ENCODE data around the gene HIVEP2.
"Not testable (repeated sequence)": the region's sequence is repeated elsewhere in the genome, so short reads cannot be mapped to it uniquely, and the experiment has no call there.

The HIVEP2 gene, protein sequence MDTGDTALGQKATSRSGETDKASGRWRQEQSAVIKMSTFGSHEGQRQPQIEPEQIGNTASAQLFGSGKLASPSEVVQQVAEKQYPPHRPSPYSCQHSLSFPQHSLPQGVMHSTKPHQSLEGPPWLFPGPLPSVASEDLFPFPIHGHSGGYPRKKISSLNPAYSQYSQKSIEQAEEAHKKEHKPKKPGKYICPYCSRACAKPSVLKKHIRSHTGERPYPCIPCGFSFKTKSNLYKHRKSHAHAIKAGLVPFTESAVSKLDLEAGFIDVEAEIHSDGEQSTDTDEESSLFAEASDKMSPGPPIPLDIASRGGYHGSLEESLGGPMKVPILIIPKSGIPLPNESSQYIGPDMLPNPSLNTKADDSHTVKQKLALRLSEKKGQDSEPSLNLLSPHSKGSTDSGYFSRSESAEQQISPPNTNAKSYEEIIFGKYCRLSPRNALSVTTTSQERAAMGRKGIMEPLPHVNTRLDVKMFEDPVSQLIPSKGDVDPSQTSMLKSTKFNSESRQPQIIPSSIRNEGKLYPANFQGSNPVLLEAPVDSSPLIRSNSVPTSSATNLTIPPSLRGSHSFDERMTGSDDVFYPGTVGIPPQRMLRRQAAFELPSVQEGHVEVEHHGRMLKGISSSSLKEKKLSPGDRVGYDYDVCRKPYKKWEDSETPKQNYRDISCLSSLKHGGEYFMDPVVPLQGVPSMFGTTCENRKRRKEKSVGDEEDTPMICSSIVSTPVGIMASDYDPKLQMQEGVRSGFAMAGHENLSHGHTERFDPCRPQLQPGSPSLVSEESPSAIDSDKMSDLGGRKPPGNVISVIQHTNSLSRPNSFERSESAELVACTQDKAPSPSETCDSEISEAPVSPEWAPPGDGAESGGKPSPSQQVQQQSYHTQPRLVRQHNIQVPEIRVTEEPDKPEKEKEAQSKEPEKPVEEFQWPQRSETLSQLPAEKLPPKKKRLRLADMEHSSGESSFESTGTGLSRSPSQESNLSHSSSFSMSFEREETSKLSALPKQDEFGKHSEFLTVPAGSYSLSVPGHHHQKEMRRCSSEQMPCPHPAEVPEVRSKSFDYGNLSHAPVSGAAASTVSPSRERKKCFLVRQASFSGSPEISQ (N-terminal part only)

DNA sequence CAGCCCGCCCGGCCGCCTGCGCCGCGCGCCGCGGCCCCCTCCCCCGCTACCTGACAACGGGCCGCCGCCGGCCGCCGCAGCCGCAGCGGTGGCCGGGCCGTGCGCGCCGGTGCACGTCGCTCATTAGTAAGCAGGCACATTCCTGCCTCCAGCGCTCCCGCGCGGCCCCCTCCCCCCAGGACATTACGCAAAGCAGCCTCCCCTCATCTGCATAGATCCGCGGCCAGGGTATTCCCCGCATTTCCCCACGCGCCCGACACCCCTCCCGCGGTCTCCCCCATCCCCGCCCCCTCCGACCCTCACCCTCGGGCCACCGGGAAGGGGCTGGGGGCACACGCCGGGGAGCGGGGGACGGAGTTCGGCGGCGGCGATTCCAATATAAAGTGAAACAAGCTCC lies at the start of gene HIVEP2:
Gene HIVEP2, minus strand, starts transcription at position 128 of the 397 bp plus-strand sequence. CDS start 170,438 bp downstream, outside the sequence.
- peak; percentile 85 for DNase-seq

DNA sequence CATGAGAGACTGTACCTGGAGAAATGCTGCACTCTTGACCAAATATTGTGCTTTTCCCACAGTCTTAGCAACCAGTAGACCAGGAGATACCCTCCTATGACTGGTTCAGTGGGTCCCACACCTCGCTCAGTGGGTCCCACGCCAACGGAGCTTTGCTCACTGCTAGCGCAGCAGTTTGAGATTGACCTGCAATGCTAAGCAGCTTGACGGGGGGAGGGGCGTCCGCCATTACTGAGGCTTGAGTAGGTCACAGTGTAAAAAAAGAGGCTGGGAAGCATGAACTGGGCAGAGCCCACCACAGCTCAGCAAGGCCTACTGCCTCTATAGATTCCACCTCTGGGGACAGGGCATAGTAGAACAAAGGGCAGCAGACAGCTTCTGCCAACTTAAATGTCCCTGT lies 49.0 kb upstream of the HIVEP2 start:
- DNase-seq: no peak

DNA sequence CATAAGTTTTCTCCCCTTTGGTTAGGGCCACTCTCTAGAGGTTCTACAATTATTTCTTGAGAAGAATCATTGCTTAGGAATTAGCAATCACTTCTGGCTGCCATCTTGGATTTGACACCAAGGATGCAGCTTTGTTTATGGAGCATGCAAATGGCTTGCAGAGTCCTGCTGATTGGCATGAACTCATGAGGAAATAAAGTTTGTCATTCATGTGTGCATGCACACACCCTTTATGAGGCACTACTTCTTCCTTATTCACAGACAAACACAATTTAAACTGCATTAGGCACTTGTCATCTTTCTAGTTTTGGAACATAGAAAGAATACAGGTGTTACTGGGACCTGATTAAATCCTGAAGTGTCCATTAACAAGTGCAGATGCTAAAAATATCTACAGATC lies 42.5 kb upstream of the HIVEP2 start:
- DNase-seq: no peak

DNA sequence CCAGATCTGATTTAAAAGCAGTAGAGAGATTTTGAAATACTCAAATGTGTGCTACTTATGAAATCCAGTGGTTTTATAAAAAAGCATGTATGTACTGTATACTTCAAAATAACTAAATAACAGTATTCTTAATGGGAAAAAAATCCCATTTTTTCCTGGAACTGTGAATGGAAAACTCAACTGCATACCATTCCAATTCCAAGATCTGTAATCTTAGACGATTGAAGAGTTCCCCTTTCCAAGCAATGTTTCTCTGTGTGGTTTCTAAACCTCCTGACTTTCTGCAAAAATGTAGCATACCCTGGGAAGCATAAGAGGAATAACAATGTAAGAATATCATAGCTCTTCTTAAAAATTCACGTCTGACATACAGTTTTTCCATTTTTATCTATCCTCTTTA lies 40.3 kb upstream of the HIVEP2 start:
- DNase-seq: peak; percentile 27

DNA sequence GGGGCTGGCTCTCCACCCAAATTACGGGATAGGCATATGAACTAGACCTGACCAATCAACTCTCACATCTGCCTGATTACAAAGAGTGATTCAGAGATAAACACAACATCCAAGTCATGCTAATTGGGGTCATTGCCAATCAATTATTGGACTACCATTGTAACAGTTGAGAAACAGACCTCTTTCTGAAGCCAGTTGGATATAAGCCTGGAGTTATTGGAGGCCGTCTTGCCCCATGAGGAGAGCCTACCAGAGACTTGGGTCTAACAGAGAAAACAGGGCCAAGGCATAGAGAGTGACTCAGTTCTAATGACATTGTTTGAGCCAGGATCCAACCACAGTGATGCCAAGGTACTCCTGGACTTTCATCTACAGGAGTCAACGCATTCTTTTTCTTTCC lies 39.4 kb upstream of the HIVEP2 start:
- no peak for DNase-seq

DNA sequence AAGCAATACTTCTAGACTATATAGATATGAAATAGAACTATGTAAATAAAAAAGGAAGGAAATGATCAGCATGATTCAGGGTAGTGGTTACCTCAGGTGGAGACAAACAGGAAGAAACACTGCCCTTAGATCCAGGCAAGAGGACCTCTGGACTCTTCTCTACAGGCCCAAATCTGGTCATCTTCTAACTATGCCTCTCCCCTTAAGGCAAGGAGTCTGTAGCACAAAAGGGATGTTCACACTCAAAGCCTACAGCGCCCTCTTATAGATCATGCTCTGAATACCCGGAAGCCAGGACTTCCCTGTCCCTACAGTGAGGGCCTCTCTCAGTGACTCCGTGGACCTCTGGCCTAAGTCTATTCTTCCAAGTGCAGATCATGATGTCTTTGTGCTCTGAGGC lies 30.4 kb upstream of the HIVEP2 start:
- DNase-seq: no peak

DNA sequence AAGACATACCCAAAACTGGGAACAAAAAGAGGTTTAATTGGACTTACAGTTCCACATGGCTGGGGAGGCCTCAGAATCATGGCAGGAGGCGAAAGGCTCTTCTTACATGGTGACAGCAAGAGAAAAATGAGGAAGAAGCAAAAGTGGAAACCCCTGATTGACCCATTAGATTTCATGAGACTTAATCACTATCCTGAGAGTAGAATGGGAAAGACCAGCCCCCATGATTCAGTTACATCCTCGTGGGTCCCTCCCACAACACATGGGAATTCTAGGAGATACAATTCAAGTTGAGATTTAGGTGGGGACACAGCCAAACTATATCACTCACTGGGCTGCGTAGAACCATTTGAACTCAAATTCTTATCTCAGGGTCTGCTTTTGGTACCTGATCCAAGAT lies 26.0 kb upstream of the HIVEP2 start:
- not testable (repeated sequence) for DNase-seq

DNA sequence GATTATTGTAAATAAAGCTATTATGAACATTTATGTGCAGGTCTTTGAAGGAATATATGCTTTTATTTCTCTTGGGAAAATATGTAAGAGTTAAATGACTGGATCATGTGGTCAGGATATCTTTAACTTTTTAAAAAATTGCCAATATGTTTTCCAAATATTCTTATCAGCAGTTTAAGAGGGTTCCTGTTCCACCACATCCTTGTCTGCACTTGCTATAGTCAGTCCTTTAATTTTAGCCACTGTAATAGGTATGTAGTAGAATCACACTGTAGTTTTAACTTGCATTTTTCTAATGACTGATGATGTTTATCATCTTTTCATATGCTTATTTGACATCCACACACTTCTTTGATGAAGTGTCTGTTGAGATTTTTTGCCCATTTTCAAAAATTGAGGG lies 23.6 kb upstream of the HIVEP2 start:
- no peak for DNase-seq

DNA sequence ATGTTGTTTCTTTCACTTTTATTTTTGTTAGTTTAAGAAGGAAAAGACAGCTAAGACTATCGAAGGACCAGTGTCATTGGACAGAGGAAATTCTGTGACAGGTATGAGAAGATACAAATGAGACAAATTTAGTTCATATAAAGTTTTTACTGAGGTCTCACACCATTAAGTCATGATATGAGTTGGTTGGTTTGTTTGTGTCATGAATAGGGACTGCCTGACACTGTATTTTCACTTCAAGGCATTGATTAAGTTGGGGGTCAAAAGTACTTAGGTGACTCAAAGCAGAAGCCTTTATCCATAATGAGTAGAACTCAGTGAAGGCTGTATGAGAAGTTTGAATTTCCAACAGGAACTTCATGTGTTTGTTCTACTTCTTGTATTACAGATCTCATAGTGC lies 21.3 kb upstream of the HIVEP2 start:
- no peak for DNase-seq

DNA sequence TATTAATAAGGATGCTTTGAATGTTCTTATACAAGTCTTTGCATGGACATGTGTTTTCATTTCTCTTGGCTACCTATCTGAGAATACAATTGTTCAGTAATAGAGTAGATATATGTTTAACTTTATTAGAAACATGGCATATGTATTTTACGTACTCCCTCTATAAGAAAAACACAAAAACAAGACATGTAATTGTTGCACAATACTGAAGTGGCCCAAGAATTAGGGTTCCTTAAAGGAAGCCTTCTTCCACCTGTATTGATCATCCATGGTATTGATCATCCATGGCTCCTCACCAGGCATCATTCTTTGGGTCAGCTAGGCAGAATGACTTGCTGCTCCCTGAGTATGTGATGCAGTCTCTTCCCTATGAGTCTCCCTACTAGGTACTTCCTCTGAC lies 20.2 kb upstream of the HIVEP2 start:
- no peak for DNase-seq

DNA sequence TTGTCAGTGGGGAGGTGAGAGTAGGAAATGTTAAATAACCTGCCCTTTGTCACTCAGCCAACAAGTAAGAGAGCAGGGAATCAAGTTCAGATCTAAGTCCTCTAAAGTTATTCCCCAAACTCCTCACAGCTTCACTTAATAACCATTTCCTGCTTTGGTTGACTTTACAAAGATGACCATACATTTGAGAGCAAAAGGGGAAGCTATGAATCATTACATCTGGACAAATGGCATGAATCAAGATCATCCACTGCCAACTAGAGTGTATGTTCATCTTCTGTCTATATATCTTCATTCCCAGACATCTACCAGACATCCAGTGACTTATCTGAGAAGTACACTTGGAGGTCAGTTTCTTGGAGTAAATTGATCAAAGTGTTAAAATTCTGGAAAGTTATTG lies 15.1 kb upstream of the HIVEP2 start:
- DNase-seq: peak; percentile 62

DNA sequence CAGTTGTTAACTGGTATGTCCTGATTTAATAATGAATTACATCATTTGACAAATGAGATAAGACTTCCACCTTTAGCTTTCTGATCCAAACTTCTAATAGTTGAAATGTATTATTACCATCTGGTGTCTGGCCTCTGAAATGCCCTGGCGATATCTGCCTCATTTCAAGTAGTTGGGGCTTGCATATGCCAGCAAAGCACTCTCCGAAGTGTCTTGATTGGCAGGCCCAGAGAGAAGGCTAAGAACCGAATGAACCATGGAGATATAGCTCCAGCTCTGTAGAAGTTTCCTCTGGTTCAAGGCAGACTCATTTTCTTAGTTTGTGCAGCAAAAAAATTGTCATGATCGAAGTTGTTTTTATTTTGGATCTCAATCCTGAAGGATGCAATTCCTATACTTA lies 13.4 kb upstream of the HIVEP2 start:
- no peak for DNase-seq

DNA sequence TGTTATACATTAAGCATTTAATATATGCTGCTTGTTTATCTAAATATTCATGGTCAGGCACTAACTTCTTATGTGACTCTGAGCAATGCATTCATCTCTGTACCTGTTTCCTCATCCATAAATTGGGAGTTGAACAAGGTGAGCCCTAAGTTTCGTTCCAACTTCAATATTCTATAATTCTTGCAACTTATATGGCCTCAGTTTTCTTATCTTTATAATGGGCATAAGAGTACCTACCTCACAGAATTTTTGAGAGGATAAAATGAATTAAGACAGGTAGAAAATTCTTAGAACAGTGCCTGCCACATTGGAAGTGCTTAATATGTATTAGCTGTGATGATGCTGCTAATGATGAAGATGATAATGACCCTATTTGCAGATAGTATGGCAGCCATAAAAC lies 11.8 kb upstream of the HIVEP2 start:
- no peak for DNase-seq

DNA sequence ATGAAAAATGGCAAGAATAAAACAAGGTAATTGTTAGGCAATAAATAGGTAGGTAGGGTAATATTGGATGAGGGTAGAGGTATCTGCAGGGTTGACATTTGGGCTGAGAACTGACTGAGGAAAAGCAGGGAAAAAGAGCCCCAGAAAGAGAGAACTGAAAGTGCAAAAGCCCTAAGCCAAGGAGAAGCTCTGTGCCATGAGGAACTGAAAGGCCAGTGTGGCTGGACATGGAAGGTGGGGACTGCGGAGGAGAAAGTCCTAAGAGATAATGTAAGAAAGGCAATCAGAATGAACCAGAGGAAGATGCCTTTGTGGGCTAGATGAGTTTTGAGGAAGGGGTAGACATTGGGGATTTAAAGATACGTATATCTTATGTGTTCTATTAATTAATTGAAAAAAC lies 9.9 kb upstream of the HIVEP2 start:
- DNase-seq: no peak

DNA sequence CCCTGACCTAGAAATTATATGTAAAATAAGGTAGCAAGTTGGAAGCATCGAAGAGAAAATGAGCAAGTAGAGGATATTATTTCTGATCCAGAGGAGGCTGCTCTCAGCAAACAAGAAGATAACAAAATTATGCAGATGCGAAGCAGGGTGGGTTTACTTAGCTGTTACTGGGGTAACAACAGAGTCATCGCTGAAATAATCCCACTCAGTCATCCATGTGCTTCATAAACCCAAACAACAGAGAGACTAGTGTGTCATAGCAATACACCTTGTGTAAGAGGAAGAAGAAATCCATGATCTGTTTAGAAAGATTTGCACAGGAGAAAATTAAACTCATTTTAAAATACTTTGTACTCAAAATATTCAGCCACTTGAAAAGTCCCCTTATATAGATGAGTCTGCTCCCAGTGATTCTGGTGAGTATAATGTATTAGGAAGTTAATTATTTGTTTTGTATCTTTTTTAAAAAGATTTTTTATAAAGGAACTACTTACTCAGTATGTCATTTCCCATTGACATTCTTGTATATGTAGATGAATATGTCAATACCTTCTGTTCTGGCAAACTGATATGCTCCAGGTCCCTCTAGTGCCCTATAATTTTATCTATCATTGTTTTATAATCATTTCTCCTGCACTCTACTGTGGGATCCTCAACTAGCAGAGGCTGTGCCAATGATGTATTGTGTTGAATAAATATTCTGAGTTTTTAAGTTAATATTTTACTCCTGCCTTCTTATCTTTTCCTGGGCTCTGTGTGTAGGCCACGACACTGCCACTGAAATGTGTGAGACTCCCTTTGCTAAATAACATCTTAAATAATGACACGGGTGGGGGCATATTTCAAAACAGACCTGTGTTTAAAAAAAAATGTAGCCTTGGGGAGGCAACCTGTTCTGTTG lies 8.6 kb upstream of the HIVEP2 start:
- DNase-seq: no peak

DNA sequence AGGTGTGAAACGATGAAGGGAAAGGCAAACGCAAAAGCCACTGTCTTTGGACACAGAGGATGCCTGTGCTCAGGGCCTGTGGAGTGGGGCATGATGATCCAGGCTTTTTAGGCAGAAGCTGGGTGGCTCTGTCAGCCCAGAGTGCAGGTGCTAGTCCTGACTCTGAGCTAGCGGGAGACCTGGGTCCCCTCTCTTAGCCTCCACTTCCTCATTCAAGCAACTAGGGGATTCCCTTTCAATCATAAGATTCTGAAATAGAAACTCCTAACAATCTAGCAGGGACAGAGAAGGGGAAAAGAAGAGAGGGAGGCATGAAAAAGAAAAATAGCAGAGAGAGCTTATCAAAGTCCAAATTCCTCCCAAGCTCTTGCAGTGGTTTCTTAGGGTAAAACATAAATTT lies 7.6 kb upstream of the HIVEP2 start:
- no peak for DNase-seq

DNA sequence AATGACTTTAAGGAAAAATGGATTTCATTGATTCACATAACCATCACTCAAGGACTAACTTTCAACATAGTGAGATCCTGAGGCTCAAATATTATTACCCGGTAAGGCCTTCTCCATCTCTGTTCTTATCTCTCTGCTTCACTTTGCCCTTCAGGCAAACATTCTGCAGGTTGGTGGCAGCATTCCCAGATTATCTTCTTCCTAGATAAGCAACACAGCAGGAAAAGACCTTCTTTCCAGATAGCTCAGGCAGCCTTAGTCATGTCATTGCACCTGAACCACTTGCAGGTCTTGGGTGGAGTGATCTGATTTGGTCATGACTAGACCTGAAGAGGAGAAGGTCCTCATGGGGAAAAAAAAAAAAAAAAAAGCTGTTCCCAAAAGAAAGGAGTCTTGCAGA lies 5.3 kb upstream of the HIVEP2 start:
- no peak for DNase-seq

DNA sequence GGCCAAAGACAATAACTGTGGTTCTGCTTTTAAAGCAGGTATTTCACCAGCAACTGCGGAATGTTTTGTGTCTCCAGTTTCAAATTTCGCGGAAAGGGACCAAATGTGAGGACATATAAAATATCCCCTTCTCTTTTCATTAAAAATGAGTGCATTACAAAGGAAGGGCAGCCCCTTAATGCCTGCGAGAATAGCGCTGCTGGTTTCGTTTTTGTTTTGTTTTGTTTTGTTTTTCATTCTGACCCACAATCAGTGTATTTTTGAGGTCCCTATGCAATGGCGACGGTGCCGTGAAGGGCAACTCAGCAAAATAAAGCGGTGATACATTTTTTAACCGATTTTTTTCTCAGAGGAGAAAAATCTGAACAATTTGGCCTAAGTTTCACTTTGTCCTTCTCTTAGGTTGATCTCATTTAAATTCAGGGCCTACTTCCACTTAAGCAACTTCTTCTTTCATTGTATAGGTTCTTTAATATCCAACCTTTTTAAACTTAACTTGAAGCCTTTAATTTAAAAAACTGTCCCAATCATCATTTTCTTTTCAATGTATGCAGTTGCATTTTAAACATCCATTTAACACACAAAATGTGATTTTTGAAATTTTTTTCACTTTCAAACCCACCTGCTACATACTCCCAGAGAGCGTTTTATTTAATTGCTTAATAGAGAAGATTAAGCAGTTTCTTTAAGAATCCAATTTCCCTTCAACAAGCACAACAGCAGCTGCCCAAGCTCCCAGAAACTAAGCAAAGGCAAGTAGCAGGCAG lies 2.9 kb upstream of the HIVEP2 start:
- DNase-seq: no peak

DNA sequence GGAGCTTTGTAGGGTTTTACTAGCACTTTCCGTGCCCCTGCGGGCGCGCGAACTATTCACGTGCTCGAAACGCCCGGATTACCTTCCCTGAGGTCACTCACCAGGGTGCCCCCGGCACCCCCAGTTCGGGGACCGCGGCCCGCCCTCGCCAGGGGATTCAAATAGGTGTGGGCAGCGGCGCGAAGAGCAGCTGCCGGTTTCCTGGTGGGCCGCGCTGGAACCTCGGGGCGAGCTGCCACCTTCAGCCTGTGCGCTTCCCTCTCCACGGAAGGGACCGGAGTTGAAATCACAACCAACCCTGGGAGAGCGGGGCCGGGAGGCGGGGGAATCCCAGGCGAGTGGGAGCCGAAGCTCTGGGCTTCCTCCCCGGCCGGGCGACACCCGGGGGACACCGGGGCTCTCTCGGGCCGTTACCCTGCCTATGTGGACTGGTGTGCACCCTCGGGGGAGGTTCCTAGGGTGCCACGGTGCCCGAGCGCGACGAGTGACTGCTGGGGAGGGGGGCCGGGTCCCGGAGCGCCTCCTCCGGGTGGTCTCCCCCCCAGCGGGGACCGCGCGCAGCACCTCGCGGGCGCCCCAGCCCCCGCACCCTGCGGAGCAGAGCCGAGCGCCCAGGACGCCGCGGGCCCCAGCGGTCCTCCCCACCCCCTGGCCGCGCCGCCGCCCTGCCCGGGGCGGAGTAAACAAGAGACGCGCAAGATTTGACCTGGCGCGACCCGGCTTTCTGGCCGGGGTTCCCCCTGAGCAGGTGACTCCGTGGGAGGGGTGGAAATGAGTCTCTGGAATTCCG lies 2.1 kb upstream of the HIVEP2 start:
- DNase-seq: peak; percentile 44

DNA sequence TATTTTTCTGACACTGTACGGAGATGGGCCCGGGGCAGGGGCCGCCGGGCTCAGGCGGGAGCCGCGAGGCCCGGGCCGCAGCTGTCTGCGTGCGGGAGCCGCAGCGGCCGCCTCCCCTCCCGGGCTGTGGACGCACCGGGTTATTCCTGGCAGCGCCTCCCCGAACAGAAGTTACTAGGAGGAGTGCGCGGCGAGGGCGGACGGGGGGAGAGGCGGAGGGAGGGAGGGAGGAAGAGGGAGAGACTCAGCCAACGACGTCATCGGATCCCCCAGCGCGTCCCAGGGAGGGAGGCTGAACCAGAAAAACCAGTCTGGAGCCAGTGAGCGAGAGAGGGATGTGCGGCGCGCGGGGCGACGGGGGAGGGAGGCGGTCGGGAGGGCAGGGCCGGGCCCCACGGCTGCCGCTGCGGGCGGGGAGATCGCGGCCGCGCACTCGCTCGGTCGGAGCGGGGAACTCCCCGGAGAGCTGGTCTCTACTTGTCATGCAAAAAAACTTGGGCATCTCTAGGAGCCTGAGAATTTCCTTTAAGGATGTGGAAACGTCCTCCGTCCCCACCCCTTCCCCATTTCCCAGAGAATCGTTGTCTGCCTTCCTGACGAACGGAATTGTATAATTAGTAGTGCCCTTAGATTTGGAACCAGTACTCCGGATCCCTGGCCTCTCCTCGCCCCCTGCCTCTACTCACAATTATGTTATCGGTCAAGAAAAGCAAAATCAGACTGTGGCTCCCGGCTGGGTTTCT lies 1.4 kb upstream of the HIVEP2 start:
- DNase-seq: peak; percentile 98
